ENCODE results near the gene DNMT3A. TPM values are rescaled to one million over a fixed set of nuclear protein-coding genes. Genes with fewer than 3 reads are reported as not detected.

The DNMT3A gene
- total RNA-seq, 2 donors from 2014 or later, result 8.9 to 32.2 TPM

- Mint-ChIP-seq H3K4me1 (ENCODE audit: low read depth in 2 of 2) (peaks cover 11 to 13% of the 10 kb centered on the region in 2 donors), H3K4me3 (no peak overlapping the region), H3K36me3 (no peaks in the 10 kb centered on the region), H3K27me3 (no peaks in the 10 kb centered on the region), H3K9me3 (no peaks in the 10 kb centered on the region), H3K27ac (peak overlapping the region in 1 of 2 donors; percentile 18)
- no peak for ATAC-seq
- DNase-seq (ENCODE audit: low spot score), result no peak
These were observed 91.2 kb downstream of the DNMT3A start for GRCh38 chr2:25250331-25251070.

GRCh38 chr2:25249785-25250184 lies 91.9 kb downstream of the DNMT3A start:
- DNase-seq (ENCODE audit: low spot score) (no peak), ATAC-seq (no peak)
- H3K4me3 Mint-ChIP-seq, result no peak overlapping the region
- H3K27me3 Mint-ChIP-seq, result no peaks in the 10 kb centered on the region
- no peak overlapping the region for H3K27ac Mint-ChIP-seq
- no peaks in the 10 kb centered on the region for H3K9me3 Mint-ChIP-seq
- H3K4me1 Mint-ChIP-seq (ENCODE audit: low read depth in 2 of 2), result peaks cover 4 to 10% of the 10 kb centered on the region in 2 donors
- no peaks in the 10 kb centered on the region for H3K36me3 Mint-ChIP-seq

GRCh38 chr2:25247792-25248512 lies 93.8 kb downstream of the DNMT3A start:
- no peaks in the 10 kb centered on the region for H3K27me3 Mint-ChIP-seq
- no peaks in the 10 kb centered on the region for H3K36me3 Mint-ChIP-seq
- H3K9me3 Mint-ChIP-seq, result no peaks in the 10 kb centered on the region
- peaks cover 0 to 9% of the 10 kb centered on the region in 2 donors for H3K4me1 Mint-ChIP-seq (ENCODE audit: low read depth in 2 of 2)
- ATAC-seq (no peak), DNase-seq (ENCODE audit: low spot score) (no peak)
- no peak overlapping the region for H3K27ac Mint-ChIP-seq
- H3K4me3 Mint-ChIP-seq, result no peak overlapping the region

GRCh38 chr2:25246558-25247290 lies 95.0 kb downstream of the DNMT3A start:
- no peak overlapping the region for H3K27ac Mint-ChIP-seq
- ATAC-seq (no peak), DNase-seq (ENCODE audit: low spot score) (no peak)
- H3K27me3 Mint-ChIP-seq, result no peaks in the 10 kb centered on the region
- H3K4me1 Mint-ChIP-seq (ENCODE audit: low read depth in 2 of 2), result peaks cover 0 to 9% of the 10 kb centered on the region in 2 donors
- no peaks in the 10 kb centered on the region for H3K36me3 Mint-ChIP-seq
- no peak overlapping the region for H3K4me3 Mint-ChIP-seq
- no peaks in the 10 kb centered on the region for H3K9me3 Mint-ChIP-seq

- H3K4me1 Mint-ChIP-seq (ENCODE audit: low read depth in 2 of 2), result peaks cover 0 to 9% of the 10 kb centered on the region in 2 donors
- DNase-seq (ENCODE audit: low spot score) (no peak), ATAC-seq (no peak)
- H3K27me3 Mint-ChIP-seq, result no peaks in the 10 kb centered on the region
- no peaks in the 10 kb centered on the region for H3K9me3 Mint-ChIP-seq
- no peaks in the 10 kb centered on the region for H3K36me3 Mint-ChIP-seq
- H3K27ac Mint-ChIP-seq, result no peak overlapping the region
- no peak overlapping the region for H3K4me3 Mint-ChIP-seq
These were observed 95.7 kb downstream of the DNMT3A start for GRCh38 chr2:25246001-25246400.

GRCh38 chr2:25245141-25245540 lies 96.6 kb downstream of the DNMT3A start:
- no peaks in the 10 kb centered on the region for H3K36me3 Mint-ChIP-seq
- DNase-seq (ENCODE audit: low spot score), result no peak
- no peaks in the 10 kb centered on the region for H3K9me3 Mint-ChIP-seq
- no peak for ATAC-seq
- H3K4me1 Mint-ChIP-seq (ENCODE audit: low read depth in 2 of 2), result peaks cover 0 to 2% of the 10 kb centered on the region in 2 donors
- H3K27ac Mint-ChIP-seq, result no peak overlapping the region
- no peaks in the 10 kb centered on the region for H3K27me3 Mint-ChIP-seq
- no peak overlapping the region for H3K4me3 Mint-ChIP-seq

- Mint-ChIP-seq H3K4me1 (ENCODE audit: low read depth in 2 of 2) (no peaks in the 10 kb centered on the region), H3K27ac (no peak overlapping the region), H3K36me3 (no peaks in the 10 kb centered on the region), H3K4me3 (no peak overlapping the region), H3K27me3 (no peaks in the 10 kb centered on the region), H3K9me3 (no peaks in the 10 kb centered on the region)
- DNase-seq (ENCODE audit: low spot score) (no peak), ATAC-seq (no peak)
These were observed 97.7 kb downstream of the DNMT3A start for GRCh38 chr2:25243995-25244394.

GRCh38 chr2:25241452-25241851 lies 100.3 kb downstream of the DNMT3A start:
- H3K4me3 Mint-ChIP-seq, result no peak overlapping the region
- H3K27ac Mint-ChIP-seq, result no peak overlapping the region
- no peaks in the 10 kb centered on the region for H3K36me3 Mint-ChIP-seq
- no peaks in the 10 kb centered on the region for H3K27me3 Mint-ChIP-seq
- no peaks in the 10 kb centered on the region for H3K9me3 Mint-ChIP-seq
- H3K4me1 Mint-ChIP-seq (ENCODE audit: low read depth in 2 of 2), result no peaks in the 10 kb centered on the region
- no peak for DNase-seq (ENCODE audit: low spot score)
- no peak for ATAC-seq

- no peaks in the 10 kb centered on the region for H3K4me1 Mint-ChIP-seq (ENCODE audit: low read depth in 2 of 2)
These were observed 101.1 kb downstream of the DNMT3A start for GRCh38 chr2:25240636-25241035.

GRCh38 chr2:25238920-25239319 lies 102.8 kb downstream of the DNMT3A start:
- H3K9me3 Mint-ChIP-seq, result no peaks in the 10 kb centered on the region
- H3K27ac Mint-ChIP-seq, result no peak overlapping the region
- no peak overlapping the region for H3K4me3 Mint-ChIP-seq
- H3K36me3 Mint-ChIP-seq, result peaks cover 4% of the 10 kb centered on the region
- no peaks in the 10 kb centered on the region for H3K27me3 Mint-ChIP-seq
- ATAC-seq (no peak), DNase-seq (ENCODE audit: low spot score) (no peak)
- H3K4me1 Mint-ChIP-seq (ENCODE audit: low read depth in 2 of 2), result no peaks in the 10 kb centered on the region

More at GRCh38 chr2:25240636-25241035, 101.1 kb downstream of the DNMT3A start:
- Mint-ChIP-seq H3K4me3 (no peak overlapping the region), H3K27ac (no peak overlapping the region), H3K36me3 (no peaks in the 10 kb centered on the region), H3K9me3 (no peaks in the 10 kb centered on the region), H3K27me3 (no peaks in the 10 kb centered on the region)
- ATAC-seq (no peak), DNase-seq (ENCODE audit: low spot score) (no peak)

- Mint-ChIP-seq H3K9me3 (no peaks in the 10 kb centered on the region), H3K4me3 (no peak overlapping the region), H3K27me3 (no peaks in the 10 kb centered on the region), H3K36me3 (peaks cover 6% of the 10 kb centered on the region), H3K27ac (no peak overlapping the region), H3K4me1 (ENCODE audit: low read depth in 2 of 2) (no peaks in the 10 kb centered on the region)
- ATAC-seq, result no peak
- DNase-seq (ENCODE audit: low spot score), result no peak
These were observed 104.0 kb downstream of the DNMT3A start for GRCh38 chr2:25237764-25238163.

GRCh38 chr2:25236736-25237135 lies 105.0 kb downstream of the DNMT3A start:
- Mint-ChIP-seq H3K36me3 (peaks cover 6% of the 10 kb centered on the region), H3K4me1 (ENCODE audit: low read depth in 2 of 2) (no peaks in the 10 kb centered on the region), H3K4me3 (no peak overlapping the region), H3K27me3 (no peaks in the 10 kb centered on the region), H3K27ac (peak overlapping the region in 1 of 2 donors; percentile 5), H3K9me3 (no peaks in the 10 kb centered on the region)
- DNase-seq (ENCODE audit: low spot score) (no peak), ATAC-seq (no peak)

- ATAC-seq, result no peak
- H3K4me3 Mint-ChIP-seq, result no peak overlapping the region
- no peak for DNase-seq (ENCODE audit: low spot score)
- no peaks in the 10 kb centered on the region for H3K4me1 Mint-ChIP-seq (ENCODE audit: low read depth in 2 of 2)
- H3K36me3 Mint-ChIP-seq, result peaks cover 6% of the 10 kb centered on the region
- no peaks in the 10 kb centered on the region for H3K27me3 Mint-ChIP-seq
- no peaks in the 10 kb centered on the region for H3K9me3 Mint-ChIP-seq
- H3K27ac Mint-ChIP-seq, result no peak overlapping the region
These were observed 107.0 kb downstream of the DNMT3A start for GRCh38 chr2:25234738-25235137.
